Measurements from ENCODE around the gene ALPK1.
A peak's percentile ranks its signal among the peaks of the same experiment; 100 is the strongest.

Gene ALPK1

DNA sequence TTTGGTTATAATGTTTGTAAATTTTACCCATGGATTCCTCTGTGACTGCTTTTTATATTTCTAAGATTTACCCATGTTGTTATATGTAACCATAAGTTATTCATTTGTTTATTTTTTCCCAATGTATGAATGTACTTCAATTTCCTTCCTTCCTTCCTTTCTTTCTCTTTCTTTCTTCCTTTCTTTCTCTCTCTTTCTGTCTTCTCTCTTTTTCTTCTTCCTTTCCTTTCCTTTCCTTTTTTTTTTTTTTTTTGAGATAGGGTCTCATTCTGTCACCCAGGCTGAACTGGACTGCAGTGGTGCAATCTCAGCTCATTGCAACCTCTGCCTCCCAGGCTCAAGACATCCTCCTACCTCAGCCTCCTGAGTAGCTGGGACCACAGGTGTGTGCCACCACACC lies 55.6 kb downstream of the ALPK1 start:
- H3K9me3 ChIP-seq (ENCODE audit: insufficient read depth, low read length), result no peaks in the 10 kb centered on the region; the same call in 1 of the 2 replicates
- no peak overlapping the region for H3K4me3 ChIP-seq (ENCODE audit: insufficient read length, low read depth)
- H3K9ac ChIP-seq (ENCODE audit: insufficient read length, low read depth), result no peak overlapping the region
- TF ChIP-seq SUZ12 (IDR thresholded peaks at IDR 0.05; ENCODE audit: extremely low read depth, insufficient read depth, insufficient read length), result no peak
- no peak for TF ChIP-seq ZNF274 (IDR thresholded peaks at IDR 0.05; ENCODE audit: low read depth, low read length)
- no peak for TF ChIP-seq YY1 (IDR thresholded peaks at IDR 0.05; ENCODE audit: insufficient read depth, insufficient read length)
- H3K4me1 ChIP-seq (ENCODE audit: insufficient read depth, insufficient read length), result no peaks in the 10 kb centered on the region
- DNase-seq (ENCODE audit: low read depth, low spot score), result no peak
- no peaks in the 10 kb centered on the region for H3K36me3 ChIP-seq (ENCODE audit: insufficient read depth, insufficient read length, low read length)
- H3K27me3 ChIP-seq (ENCODE audit: insufficient read depth, insufficient read length), result no peaks in the 10 kb centered on the region

GRCh38 chr4:112355662-112356061 lies 58.5 kb downstream of the ALPK1 start:
- no peak for TF ChIP-seq SUZ12 (IDR thresholded peaks at IDR 0.05; ENCODE audit: extremely low read depth, insufficient read depth, insufficient read length)
- no peak for TF ChIP-seq YY1 (IDR thresholded peaks at IDR 0.05; ENCODE audit: insufficient read depth, insufficient read length)
- no peak for TF ChIP-seq ZNF274 (IDR thresholded peaks at IDR 0.05; ENCODE audit: low read depth, low read length)
- Histone ChIP-seq H3K27me3 (ENCODE audit: insufficient read depth, insufficient read length) (no peaks in the 10 kb centered on the region), H3K9me3 (ENCODE audit: insufficient read depth, low read length) (peaks cover 4% of the 10 kb centered on the region; the same call in 1 of the 2 replicates), H3K4me1 (ENCODE audit: insufficient read depth, insufficient read length) (no peaks in the 10 kb centered on the region), H3K4me3 (ENCODE audit: insufficient read length, low read depth) (no peak overlapping the region), H3K9ac (ENCODE audit: insufficient read length, low read depth) (no peak overlapping the region), H3K36me3 (ENCODE audit: insufficient read depth, insufficient read length, low read length) (no peaks in the 10 kb centered on the region)
- DNase-seq (ENCODE audit: low read depth, low spot score), result no peak

DNA sequence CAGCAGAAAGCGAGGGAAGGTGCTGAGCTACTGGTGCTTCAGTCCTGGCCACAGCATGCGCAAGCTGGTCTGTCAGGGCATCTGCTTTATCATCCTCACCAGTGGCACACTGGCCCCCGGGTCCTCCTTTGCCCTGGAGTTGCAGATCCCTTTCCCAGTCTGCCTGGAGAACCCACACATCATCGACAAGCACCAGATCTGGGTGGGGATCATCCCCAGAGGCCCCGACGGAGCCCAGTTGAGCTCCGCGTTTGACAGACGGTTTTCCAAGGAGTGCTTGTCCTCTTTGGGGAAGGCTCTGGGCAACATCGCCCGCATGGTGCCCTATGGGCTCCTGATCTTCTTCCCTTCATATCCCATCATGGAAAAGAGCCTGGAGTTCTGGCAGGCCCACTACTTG lies 60.3 kb downstream of the ALPK1 start:
- TF ChIP-seq SUZ12 (IDR thresholded peaks at IDR 0.05; ENCODE audit: extremely low read depth, insufficient read depth, insufficient read length), result no peak
- TF ChIP-seq YY1 (IDR thresholded peaks at IDR 0.05; ENCODE audit: insufficient read depth, insufficient read length), result no peak
- TF ChIP-seq ZNF274 (IDR thresholded peaks at IDR 0.05; ENCODE audit: low read depth, low read length), result no peak
- Histone ChIP-seq H3K4me3 (ENCODE audit: insufficient read length, low read depth) (no peak overlapping the region), H3K9me3 (ENCODE audit: insufficient read depth, low read length) (peaks cover 4% of the 10 kb centered on the region; the same call in 1 of the 2 replicates), H3K4me1 (ENCODE audit: insufficient read depth, insufficient read length) (no peaks in the 10 kb centered on the region), H3K36me3 (ENCODE audit: insufficient read depth, insufficient read length, low read length) (no peaks in the 10 kb centered on the region), H3K9ac (ENCODE audit: insufficient read length, low read depth) (no peak overlapping the region), H3K27me3 (ENCODE audit: insufficient read depth, insufficient read length) (no peaks in the 10 kb centered on the region)
- no peak for DNase-seq (ENCODE audit: low read depth, low spot score)

GRCh38 chr4:112357897-112358296 lies 60.7 kb downstream of the ALPK1 start:
- Histone ChIP-seq H3K36me3 (ENCODE audit: insufficient read depth, insufficient read length, low read length) (no peaks in the 10 kb centered on the region), H3K27me3 (ENCODE audit: insufficient read depth, insufficient read length) (no peaks in the 10 kb centered on the region), H3K4me1 (ENCODE audit: insufficient read depth, insufficient read length) (no peaks in the 10 kb centered on the region), H3K9me3 (ENCODE audit: insufficient read depth, low read length) (peaks cover 7% of the 10 kb centered on the region; the same call in 1 of the 2 replicates), H3K4me3 (ENCODE audit: insufficient read length, low read depth) (no peak overlapping the region), H3K9ac (ENCODE audit: insufficient read length, low read depth) (no peak overlapping the region)
- no peak for DNase-seq (ENCODE audit: low read depth, low spot score)
- TF ChIP-seq ZNF274 (IDR thresholded peaks at IDR 0.05; ENCODE audit: low read depth, low read length) (no peak), SUZ12 (IDR thresholded peaks at IDR 0.05; ENCODE audit: extremely low read depth, insufficient read depth, insufficient read length) (no peak), YY1 (IDR thresholded peaks at IDR 0.05; ENCODE audit: insufficient read depth, insufficient read length) (no peak)

DNA sequence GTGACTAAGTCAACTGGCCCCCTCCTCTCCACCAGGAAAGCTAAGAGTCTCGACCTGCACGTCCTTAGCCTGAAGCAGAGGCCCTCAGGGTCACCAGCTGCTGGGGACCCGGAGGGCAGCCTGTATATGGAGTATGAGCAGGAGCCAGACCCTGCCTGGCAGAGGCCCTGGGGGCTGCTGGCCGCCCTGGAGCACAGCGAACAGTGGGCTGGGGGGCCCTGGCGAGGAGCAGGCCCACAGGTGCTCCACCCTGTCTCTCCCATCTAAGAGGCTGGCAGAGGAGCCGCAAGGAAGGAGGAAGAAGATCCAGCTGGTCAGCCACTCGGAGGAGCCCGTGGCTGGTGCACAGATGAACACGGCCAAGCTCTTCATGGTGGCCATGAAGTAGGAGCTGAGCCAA lies 61.2 kb downstream of the ALPK1 start:
- H3K4me3 ChIP-seq (ENCODE audit: insufficient read length, low read depth), result no peak overlapping the region
- H3K9me3 ChIP-seq (ENCODE audit: insufficient read depth, low read length), result peaks cover 10% of the 10 kb centered on the region; the same call in 1 of the 2 replicates
- TF ChIP-seq SUZ12 (IDR thresholded peaks at IDR 0.05; ENCODE audit: extremely low read depth, insufficient read depth, insufficient read length), result no peak
- TF ChIP-seq ZNF274 (IDR thresholded peaks at IDR 0.05; ENCODE audit: low read depth, low read length), result no peak
- TF ChIP-seq YY1 (IDR thresholded peaks at IDR 0.05; ENCODE audit: insufficient read depth, insufficient read length), result no peak
- no peaks in the 10 kb centered on the region for H3K36me3 ChIP-seq (ENCODE audit: insufficient read depth, insufficient read length, low read length)
- H3K9ac ChIP-seq (ENCODE audit: insufficient read length, low read depth), result no peak overlapping the region
- DNase-seq (ENCODE audit: low read depth, low spot score), result no peak
- no peaks in the 10 kb centered on the region for H3K27me3 ChIP-seq (ENCODE audit: insufficient read depth, insufficient read length)
- no peaks in the 10 kb centered on the region for H3K4me1 ChIP-seq (ENCODE audit: insufficient read depth, insufficient read length)

- Histone ChIP-seq H3K9ac (ENCODE audit: insufficient read length, low read depth) (no peak overlapping the region), H3K27me3 (ENCODE audit: insufficient read depth, insufficient read length) (no peaks in the 10 kb centered on the region), H3K4me3 (ENCODE audit: insufficient read length, low read depth) (no peak overlapping the region), H3K36me3 (ENCODE audit: insufficient read depth, insufficient read length, low read length) (no peaks in the 10 kb centered on the region), H3K4me1 (ENCODE audit: insufficient read depth, insufficient read length) (no peaks in the 10 kb centered on the region), H3K9me3 (ENCODE audit: insufficient read depth, low read length) (peaks cover 10% of the 10 kb centered on the region; the same call in 1 of the 2 replicates)
- TF ChIP-seq YY1 (IDR thresholded peaks at IDR 0.05; ENCODE audit: insufficient read depth, insufficient read length), result no peak
- TF ChIP-seq SUZ12 (IDR thresholded peaks at IDR 0.05; ENCODE audit: extremely low read depth, insufficient read depth, insufficient read length), result no peak
- no peak for TF ChIP-seq ZNF274 (IDR thresholded peaks at IDR 0.05; ENCODE audit: low read depth, low read length)
- DNase-seq (ENCODE audit: low read depth, low spot score), result no peak
These were observed 62.0 kb downstream of the ALPK1 start for GRCh38 chr4:112358952-112359749.

DNA sequence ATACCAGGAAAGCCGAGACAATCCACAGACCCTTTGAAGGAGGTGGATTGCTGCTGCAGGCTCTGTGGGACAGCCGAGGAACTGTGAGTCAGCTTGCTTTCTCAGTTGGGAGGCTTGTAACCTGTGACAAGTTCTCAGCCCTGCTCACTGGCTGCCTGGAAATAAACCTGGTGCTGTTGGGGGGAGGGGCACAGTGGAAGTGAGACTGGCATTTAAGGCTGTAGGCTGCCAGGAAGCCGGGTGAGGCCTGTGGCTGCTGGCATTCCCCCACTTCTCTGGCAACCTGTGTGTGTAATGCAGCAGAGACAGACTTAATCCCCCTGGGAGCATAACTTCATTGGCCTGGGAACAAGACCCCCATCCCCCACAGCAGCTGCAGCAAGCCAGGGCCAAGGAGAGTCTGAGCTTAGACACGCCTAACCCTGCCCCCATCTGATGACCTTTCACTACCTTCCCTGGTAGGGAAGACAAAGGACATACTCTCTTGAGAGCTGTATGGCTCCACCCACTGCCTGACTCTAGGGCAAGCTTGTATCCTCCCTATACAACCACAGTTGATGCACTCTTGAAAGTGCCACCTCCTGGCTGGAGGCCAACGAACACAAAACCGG lies 64.1 kb downstream of the ALPK1 start:
- Histone ChIP-seq H3K9ac (ENCODE audit: insufficient read length, low read depth) (peak overlapping the region; percentile 16), H3K36me3 (ENCODE audit: insufficient read depth, insufficient read length, low read length) (no peaks in the 10 kb centered on the region), H3K4me3 (ENCODE audit: insufficient read length, low read depth) (peak overlapping the region; percentile 8), H3K9me3 (ENCODE audit: insufficient read depth, low read length) (peaks cover 10% of the 10 kb centered on the region; the same call in 1 of the 2 replicates), H3K4me1 (ENCODE audit: insufficient read depth, insufficient read length) (no peaks in the 10 kb centered on the region), H3K27me3 (ENCODE audit: insufficient read depth, insufficient read length) (no peaks in the 10 kb centered on the region)
- no peak for TF ChIP-seq YY1 (IDR thresholded peaks at IDR 0.05; ENCODE audit: insufficient read depth, insufficient read length)
- no peak for TF ChIP-seq ZNF274 (IDR thresholded peaks at IDR 0.05; ENCODE audit: low read depth, low read length)
- TF ChIP-seq SUZ12 (IDR thresholded peaks at IDR 0.05; ENCODE audit: extremely low read depth, insufficient read depth, insufficient read length), result no peak
- DNase-seq (ENCODE audit: low read depth, low spot score), result peak; percentile 78

Measured in NT2/D1 (cell line).